Epithelial cell of esophagus (primary cell): ENCODE data around the gene LRRC7.

Experiments
- DNase-seq: peaks from one replicate; pipeline ENCODE4 v3.0.0; 2010; ENCODE audit warnings: low read depth
- H3K4me3 ChIP-seq: 2 replicates; pipeline ENCODE4 v1.5.1; 2011; ENCODE audit warnings: mild to moderate bottlenecking, low read length, control low read depth
- CTCF ChIP-seq: IDR thresholded peaks from 2 replicates; pipeline ENCODE4 v1.5.1; 2011; ENCODE audit warnings: low read depth, mild to moderate bottlenecking, low read length, control low read depth, inconsistent platforms; ENCODE audit not compliant: insufficient read depth; ENCODE audit errors: missing control alignments

Gene LRRC7

GRCh38 chr1:70153739-70154138 is 586.0 kb downstream of the LRRC7 start:
- no peak for TF ChIP-seq CTCF

GRCh38 chr1:70156529-70157120 is 588.9 kb downstream of the LRRC7 start:
- H3K4me3 ChIP-seq, result no peak overlapping the region
- no peak for TF ChIP-seq CTCF
- peak; percentile 38 for DNase-seq

More at GRCh38 chr1:70153739-70154138, 586.0 kb downstream of the LRRC7 start:
- H3K4me3 ChIP-seq, result no peak overlapping the region
- no peak for DNase-seq

- TF ChIP-seq CTCF, result no peak
- no peak for DNase-seq
These were observed 596.6 kb downstream of the LRRC7 start for GRCh38 chr1:70164350-70164749.

GRCh38 chr1:70168283-70168682 is 600.6 kb downstream of the LRRC7 start:
- no peak overlapping the region for H3K4me3 ChIP-seq
- no peak for TF ChIP-seq CTCF
- DNase-seq, result no peak

More at GRCh38 chr1:70164350-70164749, 596.6 kb downstream of the LRRC7 start:
- H3K4me3 ChIP-seq, result no peak overlapping the region

GRCh38 chr1:70169018-70169839 is 601.5 kb downstream of the LRRC7 start:
- TF ChIP-seq CTCF, result no peak
- DNase-seq, result no peak

GRCh38 chr1:70171512-70171911 is 603.8 kb downstream of the LRRC7 start:
- no peak overlapping the region for H3K4me3 ChIP-seq
- DNase-seq, result no peak
- TF ChIP-seq CTCF, result no peak

More at GRCh38 chr1:70169018-70169839, 601.5 kb downstream of the LRRC7 start:
- H3K4me3 ChIP-seq, result no peak overlapping the region
